AG09309 (cell line): Measurements from ENCODE around the gene GNPAT.

Experiments used
- DNase-seq: peaks from one replicate; pipeline ENCODE4 v3.0.0-alpha.2; 2010; ENCODE audit warnings: low read depth
- H3K4me3 ChIP-seq: 2 replicates; pipeline ENCODE4 v1.5.1; 2011; ENCODE audit warnings: mild to moderate bottlenecking, low read depth, low read length, moderate library complexity; ENCODE audit not compliant: control insufficient read depth
- CTCF ChIP-seq: IDR thresholded peaks from 2 replicates; pipeline ENCODE4 v1.5.1; 2011; ENCODE audit warnings: mild to moderate bottlenecking, low read depth, low read length, inconsistent platforms; ENCODE audit not compliant: insufficient read depth, control insufficient read depth; ENCODE audit errors: missing control alignments

The GNPAT gene

GRCh38 chr1:231213831-231214573 lies 27.0 kb upstream of the GNPAT start:
- no peak for TF ChIP-seq CTCF
- DNase-seq: no peak
- no peak overlapping the region for H3K4me3 ChIP-seq

DNA sequence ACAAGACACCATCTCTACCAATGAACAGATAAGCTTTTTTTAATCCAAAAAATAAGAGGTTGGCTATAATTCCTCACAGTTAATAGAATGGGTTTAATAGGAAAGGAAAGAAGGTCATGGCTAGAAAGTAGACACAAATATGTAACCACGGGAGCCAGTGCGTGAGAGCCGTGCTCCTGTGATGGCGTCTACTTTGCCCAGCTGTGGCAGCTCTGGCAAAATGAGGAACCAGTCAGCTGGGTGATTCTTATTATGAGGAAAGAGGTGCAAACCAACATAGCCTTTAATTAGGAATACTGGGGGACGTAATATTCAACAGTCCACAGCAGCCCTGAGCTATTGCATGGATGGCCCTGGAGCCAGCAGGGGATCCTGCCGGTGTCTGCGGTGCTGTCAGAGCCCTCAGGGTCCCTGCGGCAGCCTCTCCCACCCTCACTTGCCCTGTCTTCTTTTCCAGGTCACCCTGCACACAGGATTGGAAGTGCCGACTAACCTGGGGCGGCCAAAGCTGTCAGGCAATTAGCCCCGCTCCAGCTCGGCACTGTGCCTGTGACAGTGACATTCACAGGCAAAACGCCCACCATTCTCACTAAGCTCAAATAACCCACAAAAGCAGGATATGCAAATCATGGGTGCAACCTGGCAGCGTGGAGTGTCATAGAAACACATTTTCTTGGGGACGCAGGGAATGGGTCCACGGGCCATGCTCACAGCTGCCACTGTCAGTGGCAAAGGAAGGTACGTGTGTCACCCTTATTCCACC lies 25.9 kb upstream of the GNPAT start:
- no peak overlapping the region for H3K4me3 ChIP-seq
- DNase-seq: no peak
- no peak for TF ChIP-seq CTCF

DNA sequence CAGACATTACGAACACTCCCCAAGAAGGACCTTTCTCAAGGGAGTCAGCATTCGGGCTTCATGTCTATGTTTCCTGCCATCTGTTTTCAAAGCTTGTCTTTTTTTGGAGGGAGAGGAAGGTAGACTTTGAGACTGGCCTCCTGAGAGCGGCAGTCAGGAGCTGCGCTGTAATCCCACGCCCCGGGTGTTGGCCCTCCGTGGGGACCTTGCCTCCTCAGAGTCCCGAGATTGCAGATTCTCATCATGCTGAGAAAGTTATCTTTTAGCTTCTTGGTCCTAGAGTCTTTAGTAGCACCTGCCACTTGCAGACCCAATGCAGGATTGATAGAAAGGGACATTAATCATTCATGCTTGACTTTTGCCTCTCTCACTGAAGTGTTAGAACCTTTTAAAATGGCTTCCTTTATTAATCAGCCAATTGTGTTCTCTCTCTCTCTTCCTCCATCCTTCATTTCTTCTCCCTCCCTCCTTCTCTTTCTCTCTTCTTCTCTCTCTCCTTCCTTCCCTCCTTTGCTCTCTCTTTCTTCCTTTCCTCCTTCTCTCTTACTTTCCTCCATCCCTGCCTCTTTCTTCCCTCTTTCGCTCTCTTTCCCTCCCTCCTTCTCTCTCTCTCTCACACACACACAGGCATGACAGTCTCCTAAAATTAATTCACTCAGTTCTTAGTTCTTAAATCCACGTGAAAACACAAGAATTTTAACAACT lies 25.2 kb upstream of the GNPAT start:
- no peak for DNase-seq
- H3K4me3 ChIP-seq: no peak overlapping the region
- TF ChIP-seq CTCF: no peak

DNA sequence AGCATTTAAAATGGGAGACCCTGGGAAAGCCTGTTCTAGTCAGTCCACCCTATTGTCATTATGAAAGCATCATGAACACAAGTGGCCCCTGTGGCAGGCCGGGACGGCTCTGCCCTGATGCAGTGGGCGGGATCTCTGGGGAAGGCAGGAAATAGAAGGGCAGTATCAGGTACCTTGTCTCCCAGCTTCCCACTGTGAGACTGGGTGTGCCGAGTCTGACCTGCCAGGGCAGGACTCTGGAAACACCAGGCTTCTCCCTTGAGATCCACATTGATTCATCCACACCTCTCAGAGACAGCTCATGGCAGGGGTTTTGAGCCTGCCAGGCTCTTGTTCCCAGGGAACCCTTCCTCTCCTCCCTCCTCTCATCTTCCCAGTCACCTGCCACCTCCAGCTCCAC lies 24.5 kb upstream of the GNPAT start:
- no peak for TF ChIP-seq CTCF
- DNase-seq: no peak
- H3K4me3 ChIP-seq: no peak overlapping the region

- no peak for DNase-seq
- no peak for TF ChIP-seq CTCF
- H3K4me3 ChIP-seq: no peak overlapping the region
Measured at GRCh38 chr1:231217056-231217455, 24.0 kb upstream of the GNPAT start.

- TF ChIP-seq CTCF: no peak
- no peak for DNase-seq
- no peak overlapping the region for H3K4me3 ChIP-seq
Measured at GRCh38 chr1:231218078-231218477, 22.9 kb upstream of the GNPAT start.
